Amniotic epithelial cell (primary cell): ENCODE results near the gene CEP43.

Experiments
- DNase-seq: peaks from one replicate; pipeline ENCODE4 v3.0.0-alpha.2; 2010; ENCODE audit warnings: low read depth

CEP43 gene

GRCh38 chr6:166969390-166970002 is 29.7 kb upstream of the CEP43 start:
- no peak for DNase-seq

- DNase-seq: no peak
Measured at GRCh38 chr6:166970091-166970490, 29.1 kb upstream of the CEP43 start.

- DNase-seq: no peak
Measured at GRCh38 chr6:166970776-166971175, 28.4 kb upstream of the CEP43 start.

GRCh38 chr6:166971271-166971670 is 27.9 kb upstream of the CEP43 start:
- no peak for DNase-seq

- DNase-seq: no peak
Measured at GRCh38 chr6:166972101-166972500, 27.1 kb upstream of the CEP43 start.

GRCh38 chr6:166976636-166977035 is 22.6 kb upstream of the CEP43 start:
- DNase-seq: no peak

GRCh38 chr6:166977621-166978525 is 21.3 kb upstream of the CEP43 start:
- peak; percentile 36 for DNase-seq

- no peak for DNase-seq
Measured at GRCh38 chr6:166980738-166981137, 18.5 kb upstream of the CEP43 start.

- no peak for DNase-seq
Measured at GRCh38 chr6:166987448-166987847, 11.7 kb upstream of the CEP43 start.

- peak; percentile 57 for DNase-seq
Measured at GRCh38 chr6:166987930-166988329, 11.3 kb upstream of the CEP43 start.

GRCh38 chr6:166988674-166989201 is 10.5 kb upstream of the CEP43 start:
- peak; percentile 41 for DNase-seq

- DNase-seq: peak; percentile 46
Measured at GRCh38 chr6:166989427-166990032, 9.7 kb upstream of the CEP43 start.

- peak; percentile 95 for DNase-seq
Measured at GRCh38 chr6:166996406-166996805, 2.8 kb upstream of the CEP43 start.

- no peak for DNase-seq
Measured at GRCh38 chr6:166997348-166997747, 1.8 kb upstream of the CEP43 start.

- peak; percentile 68 for DNase-seq
Measured at GRCh38 chr6:166997768-166998255, 1.4 kb upstream of the CEP43 start.

- no peak for DNase-seq
Measured at GRCh38 chr6:166998256-166999144, 697 bp upstream of the CEP43 start.

GRCh38 chr6:166999884-167000253 is 672 bp downstream of the CEP43 start:
- no peak for DNase-seq

GRCh38 chr6:167000759-167001158 is 1.6 kb downstream of the CEP43 start:
- DNase-seq: no peak

- peak; percentile 22 for DNase-seq
Measured at GRCh38 chr6:167005350-167006159, 6.4 kb downstream of the CEP43 start.

GRCh38 chr6:167007985-167008384 is 8.8 kb downstream of the CEP43 start:
- no peak for DNase-seq

GRCh38 chr6:167013067-167013466 is 13.9 kb downstream of the CEP43 start:
- no peak for DNase-seq
